ENCODE measurements around the gene PGM1.

The PGM1 gene

DNA sequence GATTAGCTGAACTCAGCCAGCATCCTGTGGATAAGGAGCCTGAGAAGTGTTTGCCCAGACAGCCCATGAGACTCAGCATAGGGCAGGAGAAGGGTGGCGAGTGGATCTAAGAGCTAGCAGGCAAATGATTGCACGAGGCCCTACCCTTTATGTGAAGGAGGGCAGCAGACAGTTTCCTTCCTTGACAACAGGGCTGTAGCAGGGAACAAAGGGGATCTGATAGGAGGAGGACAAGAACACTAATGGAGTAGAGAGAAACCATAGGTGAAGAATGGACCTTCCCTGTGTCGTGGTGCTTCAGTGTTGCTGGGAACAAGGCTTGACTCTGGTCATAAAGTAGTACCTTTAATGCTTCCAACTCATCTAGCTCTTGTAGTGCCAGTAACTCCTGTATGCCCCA is 84.3 kb downstream of the PGM1 start:
- Histone ChIP-seq H3K9me3 (ENCODE audit: control insufficient read depth, insufficient read depth, low read depth, low read length) (peaks cover 10% of the 10 kb centered on the region), H3K4me3 (ENCODE audit: low read depth, low read length) (no peak overlapping the region), H3K9ac (ENCODE audit: low read length) (no peak overlapping the region), H3K4me1 (ENCODE audit: control insufficient read depth, insufficient read depth, low read length) (peaks cover 8% of the 10 kb centered on the region), H3K36me3 (ENCODE audit: control insufficient read depth, insufficient read depth, low read length) (no peaks in the 10 kb centered on the region), H3K27me3 (ENCODE audit: control insufficient read depth, insufficient read depth, low read length) (no peaks in the 10 kb centered on the region), H3K27ac (ENCODE audit: low read depth, low read length) (no peak overlapping the region)

DNA sequence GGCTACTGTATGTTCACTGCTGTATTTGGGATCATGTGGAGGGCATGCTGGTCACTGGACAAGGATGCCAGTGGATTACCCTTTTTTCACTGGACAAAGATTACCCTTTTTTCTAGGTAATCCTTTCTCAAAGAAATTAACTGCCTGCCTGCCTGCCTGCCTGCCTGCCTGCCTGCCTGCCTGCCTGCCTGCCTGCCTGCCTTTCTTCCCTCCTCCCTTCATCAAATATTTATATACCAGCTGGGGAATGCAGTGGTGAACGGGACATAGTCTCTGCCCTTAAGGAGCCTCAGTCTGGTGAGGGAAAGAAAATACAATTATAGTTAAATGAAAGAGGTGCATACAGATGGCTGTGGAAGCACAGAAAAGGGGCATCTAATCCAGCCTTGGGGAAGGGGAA is 85.0 kb downstream of the PGM1 start:
- no peak overlapping the region for H3K9ac ChIP-seq (ENCODE audit: low read length)
- H3K4me1 ChIP-seq (ENCODE audit: control insufficient read depth, insufficient read depth, low read length): peaks cover 14% of the 10 kb centered on the region
- H3K27ac ChIP-seq (ENCODE audit: low read depth, low read length): no peak overlapping the region
- no peaks in the 10 kb centered on the region for H3K36me3 ChIP-seq (ENCODE audit: control insufficient read depth, insufficient read depth, low read length)
- no peaks in the 10 kb centered on the region for H3K27me3 ChIP-seq (ENCODE audit: control insufficient read depth, insufficient read depth, low read length)
- peaks cover 10% of the 10 kb centered on the region for H3K9me3 ChIP-seq (ENCODE audit: control insufficient read depth, insufficient read depth, low read depth, low read length)
- no peak overlapping the region for H3K4me3 ChIP-seq (ENCODE audit: low read depth, low read length)

GRCh38 chr1:63679076-63679475 is 85.9 kb downstream of the PGM1 start:
- H3K4me1 ChIP-seq (ENCODE audit: control insufficient read depth, insufficient read depth, low read length): peaks cover 14% of the 10 kb centered on the region
- no peaks in the 10 kb centered on the region for H3K36me3 ChIP-seq (ENCODE audit: control insufficient read depth, insufficient read depth, low read length)
- H3K27ac ChIP-seq (ENCODE audit: low read depth, low read length): no peak overlapping the region
- no peak overlapping the region for H3K9ac ChIP-seq (ENCODE audit: low read length)
- H3K4me3 ChIP-seq (ENCODE audit: low read depth, low read length): no peak overlapping the region
- peaks cover 10% of the 10 kb centered on the region for H3K9me3 ChIP-seq (ENCODE audit: control insufficient read depth, insufficient read depth, low read depth, low read length)
- H3K27me3 ChIP-seq (ENCODE audit: control insufficient read depth, insufficient read depth, low read length): no peaks in the 10 kb centered on the region

GRCh38 chr1:63679589-63679988 is 86.4 kb downstream of the PGM1 start:
- no peak overlapping the region for H3K9ac ChIP-seq (ENCODE audit: low read length)
- H3K27ac ChIP-seq (ENCODE audit: low read depth, low read length): no peak overlapping the region

GRCh38 chr1:63682936-63683335 is 89.7 kb downstream of the PGM1 start:
- Histone ChIP-seq H3K9me3 (ENCODE audit: control insufficient read depth, insufficient read depth, low read depth, low read length) (peaks cover 10% of the 10 kb centered on the region), H3K36me3 (ENCODE audit: control insufficient read depth, insufficient read depth, low read length) (no peaks in the 10 kb centered on the region), H3K27me3 (ENCODE audit: control insufficient read depth, insufficient read depth, low read length) (no peaks in the 10 kb centered on the region), H3K4me3 (ENCODE audit: low read depth, low read length) (no peak overlapping the region), H3K4me1 (ENCODE audit: control insufficient read depth, insufficient read depth, low read length) (0 out of 2 replicates have a peak, but pooled peaks cover 6% of the 10 kb centered on the region), H3K9ac (ENCODE audit: low read length) (no peak overlapping the region), H3K27ac (ENCODE audit: low read depth, low read length) (no peak overlapping the region)

More at GRCh38 chr1:63679589-63679988, 86.4 kb downstream of the PGM1 start:
- Histone ChIP-seq H3K4me3 (ENCODE audit: low read depth, low read length) (no peak overlapping the region), H3K4me1 (ENCODE audit: control insufficient read depth, insufficient read depth, low read length) (peaks cover 14% of the 10 kb centered on the region), H3K36me3 (ENCODE audit: control insufficient read depth, insufficient read depth, low read length) (no peaks in the 10 kb centered on the region), H3K27me3 (ENCODE audit: control insufficient read depth, insufficient read depth, low read length) (no peaks in the 10 kb centered on the region), H3K9me3 (ENCODE audit: control insufficient read depth, insufficient read depth, low read depth, low read length) (peaks cover 10% of the 10 kb centered on the region)

DNA sequence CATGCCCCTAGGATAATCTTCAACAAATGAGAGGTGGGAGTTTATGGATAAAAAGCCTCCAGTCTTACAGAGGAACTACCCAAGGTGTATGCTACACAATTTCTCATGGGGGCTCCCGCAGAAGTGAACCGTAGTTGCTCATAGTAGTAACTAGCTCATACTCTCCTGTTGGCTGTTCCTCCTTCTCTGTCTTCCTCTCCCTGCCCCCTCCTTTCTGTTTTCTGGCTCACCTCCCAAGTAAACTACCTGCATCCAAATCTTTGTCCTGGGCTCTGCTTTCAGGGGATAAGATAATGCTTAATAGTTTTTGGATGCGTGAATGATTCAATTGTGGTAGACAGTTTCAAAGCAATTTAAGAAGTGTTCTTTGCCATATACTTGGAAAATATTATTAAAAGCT is 90.5 kb downstream of the PGM1 start:
- Histone ChIP-seq H3K4me1 (ENCODE audit: control insufficient read depth, insufficient read depth, low read length) (0 out of 2 replicates have a peak, but pooled peaks cover 6% of the 10 kb centered on the region), H3K9me3 (ENCODE audit: control insufficient read depth, insufficient read depth, low read depth, low read length) (peaks cover 10% of the 10 kb centered on the region), H3K27ac (ENCODE audit: low read depth, low read length) (no peak overlapping the region), H3K4me3 (ENCODE audit: low read depth, low read length) (no peak overlapping the region), H3K9ac (ENCODE audit: low read length) (no peak overlapping the region), H3K36me3 (ENCODE audit: control insufficient read depth, insufficient read depth, low read length) (no peaks in the 10 kb centered on the region), H3K27me3 (ENCODE audit: control insufficient read depth, insufficient read depth, low read length) (no peaks in the 10 kb centered on the region)

- no peaks in the 10 kb centered on the region for H3K36me3 ChIP-seq (ENCODE audit: control insufficient read depth, insufficient read depth, low read length)
- H3K4me3 ChIP-seq (ENCODE audit: low read depth, low read length): no peak overlapping the region
- H3K4me1 ChIP-seq (ENCODE audit: control insufficient read depth, insufficient read depth, low read length): 0 out of 2 replicates have a peak, but pooled peaks cover 6% of the 10 kb centered on the region
- H3K9me3 ChIP-seq (ENCODE audit: control insufficient read depth, insufficient read depth, low read depth, low read length): no peaks in the 10 kb centered on the region
- no peak overlapping the region for H3K27ac ChIP-seq (ENCODE audit: low read depth, low read length)
- H3K27me3 ChIP-seq (ENCODE audit: control insufficient read depth, insufficient read depth, low read length): no peaks in the 10 kb centered on the region
- no peak overlapping the region for H3K9ac ChIP-seq (ENCODE audit: low read length)
These were observed 93.5 kb downstream of the PGM1 start for GRCh38 chr1:63686696-63687095.

- Histone ChIP-seq H3K9ac (ENCODE audit: low read length) (no peak overlapping the region), H3K27me3 (ENCODE audit: control insufficient read depth, insufficient read depth, low read length) (no peaks in the 10 kb centered on the region), H3K9me3 (ENCODE audit: control insufficient read depth, insufficient read depth, low read depth, low read length) (no peaks in the 10 kb centered on the region), H3K36me3 (ENCODE audit: control insufficient read depth, insufficient read depth, low read length) (no peaks in the 10 kb centered on the region), H3K4me1 (ENCODE audit: control insufficient read depth, insufficient read depth, low read length) (no peaks in the 10 kb centered on the region), H3K4me3 (ENCODE audit: low read depth, low read length) (no peak overlapping the region), H3K27ac (ENCODE audit: low read depth, low read length) (no peak overlapping the region)
These were observed 95.2 kb downstream of the PGM1 start for GRCh38 chr1:63688302-63688890.

DNA sequence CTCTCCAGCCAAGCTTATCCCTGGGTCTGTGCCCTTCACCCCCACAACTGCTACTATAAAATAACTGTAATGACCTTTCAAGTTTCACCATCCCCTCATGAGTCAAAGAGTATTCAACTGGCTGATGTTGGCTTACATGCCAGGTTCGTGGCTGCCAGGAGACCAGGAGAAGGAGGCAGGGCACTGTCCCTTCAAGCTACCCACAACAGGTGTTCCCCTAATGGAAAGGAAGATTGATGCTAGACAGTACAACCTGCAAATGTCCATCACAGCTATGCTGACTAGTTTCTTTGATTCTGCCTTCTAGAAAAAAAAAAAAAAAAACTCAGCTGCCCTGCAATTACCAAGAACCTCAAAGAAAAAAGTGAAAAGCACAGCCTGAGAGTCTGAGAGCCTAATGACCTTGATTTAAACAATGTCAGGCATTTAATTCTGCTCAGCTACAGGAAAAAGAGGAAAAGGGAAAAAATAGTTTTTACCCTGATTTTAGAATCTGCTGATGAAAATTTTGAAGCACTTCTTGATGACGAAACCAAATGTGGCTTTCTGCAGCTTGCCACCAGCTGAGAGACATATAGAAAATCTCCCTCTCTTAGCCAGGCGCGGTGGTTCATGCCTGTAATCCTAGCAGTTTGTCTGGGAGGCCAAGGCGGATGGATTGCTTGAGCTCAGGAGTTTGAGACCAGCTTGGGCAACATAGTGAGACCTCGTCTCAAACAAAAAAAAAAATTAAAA is 97.9 kb downstream of the PGM1 start:
- no peak overlapping the region for H3K27ac ChIP-seq (ENCODE audit: low read depth, low read length)
- H3K36me3 ChIP-seq (ENCODE audit: control insufficient read depth, insufficient read depth, low read length): no peaks in the 10 kb centered on the region
- no peaks in the 10 kb centered on the region for H3K9me3 ChIP-seq (ENCODE audit: control insufficient read depth, insufficient read depth, low read depth, low read length)
- H3K4me1 ChIP-seq (ENCODE audit: control insufficient read depth, insufficient read depth, low read length): no peaks in the 10 kb centered on the region
- no peak overlapping the region for H3K9ac ChIP-seq (ENCODE audit: low read length)
- H3K4me3 ChIP-seq (ENCODE audit: low read depth, low read length): no peak overlapping the region
- H3K27me3 ChIP-seq (ENCODE audit: control insufficient read depth, insufficient read depth, low read length): no peaks in the 10 kb centered on the region

DNA sequence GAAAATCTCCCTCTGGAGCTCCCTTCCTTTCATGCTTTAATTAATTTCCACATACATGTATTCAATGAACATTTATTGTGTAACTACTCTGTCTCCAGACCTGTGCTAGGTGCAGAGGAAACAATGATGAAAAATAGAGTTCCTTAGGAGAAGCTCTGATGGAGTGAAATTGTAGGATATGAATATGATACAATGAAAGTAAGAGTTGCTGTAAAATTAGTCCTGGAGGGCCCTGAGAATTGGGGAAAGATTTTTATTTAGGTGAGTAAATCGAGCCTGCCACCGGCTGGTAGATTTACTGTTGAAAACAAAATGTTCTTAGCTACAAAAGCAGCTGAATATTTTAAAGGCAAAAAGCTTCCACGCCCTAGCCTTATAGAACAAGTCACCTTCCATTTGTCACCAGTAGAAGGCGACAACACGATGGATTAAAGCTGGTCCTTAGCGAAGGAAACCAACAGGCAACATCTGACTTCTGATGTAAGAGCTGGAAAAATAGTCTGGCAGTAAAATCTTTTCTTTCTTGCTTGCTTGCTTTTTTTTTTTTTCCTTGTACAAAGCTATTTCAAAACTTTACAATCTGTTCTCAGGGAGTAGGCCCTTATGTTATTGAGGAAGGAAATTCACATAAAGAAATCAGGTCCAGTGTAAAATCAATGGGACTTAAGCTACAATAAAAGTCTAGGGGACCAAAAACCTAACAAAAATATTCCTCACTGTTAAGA is 98.7 kb downstream of the PGM1 start:
- H3K27me3 ChIP-seq (ENCODE audit: control insufficient read depth, insufficient read depth, low read length): no peaks in the 10 kb centered on the region
- no peak overlapping the region for H3K4me3 ChIP-seq (ENCODE audit: low read depth, low read length)
- H3K9me3 ChIP-seq (ENCODE audit: control insufficient read depth, insufficient read depth, low read depth, low read length): no peaks in the 10 kb centered on the region
- no peak overlapping the region for H3K9ac ChIP-seq (ENCODE audit: low read length)
- no peaks in the 10 kb centered on the region for H3K4me1 ChIP-seq (ENCODE audit: control insufficient read depth, insufficient read depth, low read length)
- H3K27ac ChIP-seq (ENCODE audit: low read depth, low read length): no peak overlapping the region
- H3K36me3 ChIP-seq (ENCODE audit: control insufficient read depth, insufficient read depth, low read length): no peaks in the 10 kb centered on the region

GRCh38 chr1:63693944-63694571 is 100.8 kb downstream of the PGM1 start:
- Histone ChIP-seq H3K9me3 (ENCODE audit: control insufficient read depth, insufficient read depth, low read depth, low read length) (no peaks in the 10 kb centered on the region), H3K36me3 (ENCODE audit: control insufficient read depth, insufficient read depth, low read length) (no peaks in the 10 kb centered on the region), H3K27ac (ENCODE audit: low read depth, low read length) (no peak overlapping the region), H3K9ac (ENCODE audit: low read length) (no peak overlapping the region), H3K4me3 (ENCODE audit: low read depth, low read length) (no peak overlapping the region), H3K4me1 (ENCODE audit: control insufficient read depth, insufficient read depth, low read length) (no peaks in the 10 kb centered on the region), H3K27me3 (ENCODE audit: control insufficient read depth, insufficient read depth, low read length) (no peaks in the 10 kb centered on the region)

Measured in HUES6 (cell line).